ENCODE data around the gene GALE.
A peak's percentile ranks its signal among the peaks of the same experiment; 100 is the strongest.
"Not testable (repeated sequence)": the region's sequence is repeated elsewhere in the genome, so short reads cannot be mapped to it uniquely, and the experiment has no call there.

Gene GALE

DNA sequence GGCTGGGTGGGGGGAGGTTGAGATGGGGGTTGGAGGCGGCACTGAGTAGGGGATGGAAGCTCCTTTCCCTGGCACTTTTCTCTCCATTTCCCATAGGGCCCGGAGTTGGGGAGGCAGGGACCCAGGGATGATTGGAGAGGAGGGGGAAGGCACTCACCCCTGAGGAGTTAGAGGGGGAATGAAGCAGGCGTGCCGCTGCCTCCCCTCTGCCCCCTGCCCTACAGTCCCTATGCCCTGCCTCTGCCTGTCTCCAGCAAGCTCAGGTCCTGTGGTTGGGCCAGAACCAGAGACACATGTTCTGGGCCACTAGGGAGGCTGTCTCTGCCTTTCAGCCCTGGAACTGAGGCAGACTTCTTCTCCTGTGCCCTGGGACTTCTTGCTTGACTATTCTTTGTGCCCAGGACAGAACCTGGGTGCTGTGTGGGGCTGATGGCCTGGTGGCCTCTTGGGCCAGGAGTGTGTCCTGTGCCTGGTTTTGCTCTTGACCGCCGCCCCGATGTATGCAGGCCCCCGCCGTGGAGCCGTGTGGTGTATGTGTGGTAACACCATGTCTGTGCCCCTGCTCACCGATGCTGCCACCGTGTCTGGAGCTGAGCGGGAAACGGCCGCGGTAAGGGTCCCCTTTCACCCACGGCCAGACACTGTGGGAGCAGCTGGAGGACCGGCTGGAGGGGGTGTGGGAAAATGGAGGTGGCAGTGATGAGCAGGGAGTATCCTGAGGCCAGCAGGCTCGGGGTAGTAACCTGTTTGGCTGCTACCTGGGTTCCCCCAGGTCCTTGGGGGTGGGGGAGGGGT lies 8.2 kb downstream of the GALE start:
- DNase-seq (ENCODE audit: low spot score) = no peak

DNA sequence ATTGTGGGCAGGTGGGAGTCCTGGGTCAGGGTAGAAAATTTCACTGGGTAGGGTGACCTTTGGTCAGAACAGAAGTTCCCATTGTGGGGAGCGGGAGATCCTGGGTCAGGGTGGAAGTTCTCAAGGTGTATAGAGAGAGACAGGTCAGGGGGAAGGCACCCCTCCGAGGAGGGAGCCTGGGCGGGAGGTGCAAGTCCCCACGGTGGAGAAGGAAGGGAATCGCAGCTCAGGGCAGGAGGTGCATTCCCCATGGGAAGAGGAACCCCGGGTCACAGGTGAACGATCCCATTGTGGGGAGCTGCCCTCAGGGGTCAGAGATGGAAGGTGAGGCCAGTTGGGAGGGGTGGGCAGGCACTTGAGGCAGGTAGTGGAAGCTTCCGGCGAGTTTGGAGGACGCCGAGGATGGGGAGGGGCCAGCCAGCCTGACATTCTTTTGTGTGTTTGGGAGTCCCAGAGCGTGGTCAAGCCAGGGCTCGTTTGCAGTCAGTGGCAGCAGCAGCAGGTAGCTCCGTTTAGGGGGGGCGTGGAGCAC lies 9.0 kb downstream of the GALE start:
- DNase-seq (ENCODE audit: low spot score) = peak; percentile 24

DNA sequence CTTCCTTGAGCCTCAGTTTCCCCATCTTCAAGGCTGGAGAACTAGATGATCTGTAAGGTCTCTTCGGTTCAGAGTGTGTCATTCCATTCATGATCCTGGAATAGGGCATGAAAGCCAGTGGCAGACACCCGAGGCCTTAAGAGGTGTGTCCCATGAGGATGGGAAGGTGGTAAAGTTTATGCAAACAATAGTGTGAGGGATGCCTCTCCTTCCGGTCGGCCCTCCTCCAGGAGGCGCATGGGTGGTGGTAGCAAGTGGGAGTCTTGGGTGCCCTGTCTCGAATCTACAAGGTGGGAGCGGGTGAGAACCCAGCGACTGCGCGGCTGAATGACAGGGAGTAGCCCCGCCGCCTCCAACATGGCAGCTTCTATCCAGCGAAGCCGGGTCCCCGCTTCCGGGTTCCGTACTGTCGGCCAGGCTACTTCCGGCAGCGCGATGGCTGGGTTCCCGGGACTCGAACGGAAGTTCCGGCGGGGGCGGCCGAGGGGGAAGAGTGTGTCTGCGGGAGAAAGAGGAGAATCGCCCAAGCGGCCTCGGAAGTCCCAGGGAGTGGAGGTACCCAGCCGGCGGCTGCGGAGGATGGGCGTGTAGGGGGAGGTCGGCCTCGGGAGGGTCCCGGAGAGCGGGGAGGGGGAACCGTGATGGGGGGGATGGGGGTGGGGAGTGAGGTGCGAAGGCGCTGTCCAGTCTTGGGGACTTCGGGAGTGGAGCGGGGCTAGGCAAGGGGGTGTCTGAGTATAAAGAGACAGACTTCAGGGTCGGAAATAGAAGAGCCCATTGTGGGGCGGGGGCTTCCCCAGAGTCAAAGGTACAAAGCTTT lies 9.6 kb downstream of the GALE start, which contains the start of gene LYPLA2:
Gene LYPLA2, plus strand, starts transcription at position 450 of the 820 bp plus-strand sequence. CDS start 1,538 bp downstream, outside the sequence.
- DNase-seq (ENCODE audit: low spot score) = peak; percentile 82

DNA sequence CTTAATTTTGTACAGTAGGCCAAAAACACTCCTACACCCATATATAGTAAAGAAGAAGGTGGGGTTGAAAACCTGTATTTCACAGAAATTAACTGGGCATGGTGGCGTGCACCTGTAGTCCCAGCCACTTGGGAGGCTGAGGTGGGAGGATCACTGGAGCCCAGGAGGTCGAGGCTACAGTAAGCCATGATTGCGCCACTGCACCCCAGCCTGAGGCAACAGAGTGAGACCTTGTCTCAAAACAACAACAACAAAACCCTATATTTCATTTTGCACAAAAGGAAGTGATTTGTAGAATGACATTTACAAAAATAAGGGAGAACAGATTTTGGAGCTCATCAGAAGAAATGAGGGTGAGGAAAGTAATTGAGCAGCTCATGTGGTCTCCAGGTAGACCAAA lies 11.9 kb downstream of the GALE start:
- no peak for DNase-seq (ENCODE audit: low spot score)

DNA sequence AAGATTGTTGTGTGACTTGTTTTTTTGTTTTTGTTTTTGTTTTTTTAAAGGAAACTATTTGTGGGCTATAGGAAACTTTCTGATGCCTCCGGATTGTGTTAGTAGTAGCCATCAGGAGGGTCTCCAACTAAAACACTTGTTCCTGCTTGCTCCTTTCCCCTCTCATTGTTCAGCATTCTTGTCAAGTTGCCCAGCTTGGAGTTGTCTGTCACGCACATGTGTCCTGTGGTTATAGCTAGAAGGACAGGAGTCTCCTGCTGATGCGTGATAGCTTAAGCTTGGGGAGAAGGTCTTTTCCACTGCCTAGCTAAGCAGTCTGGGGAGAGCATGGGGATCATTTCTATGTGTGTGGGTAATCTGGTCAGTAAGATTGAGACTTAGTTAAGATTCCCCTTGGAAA lies 12.9 kb downstream of the GALE start:
- DNase-seq (ENCODE audit: low spot score) = no peak

DNA sequence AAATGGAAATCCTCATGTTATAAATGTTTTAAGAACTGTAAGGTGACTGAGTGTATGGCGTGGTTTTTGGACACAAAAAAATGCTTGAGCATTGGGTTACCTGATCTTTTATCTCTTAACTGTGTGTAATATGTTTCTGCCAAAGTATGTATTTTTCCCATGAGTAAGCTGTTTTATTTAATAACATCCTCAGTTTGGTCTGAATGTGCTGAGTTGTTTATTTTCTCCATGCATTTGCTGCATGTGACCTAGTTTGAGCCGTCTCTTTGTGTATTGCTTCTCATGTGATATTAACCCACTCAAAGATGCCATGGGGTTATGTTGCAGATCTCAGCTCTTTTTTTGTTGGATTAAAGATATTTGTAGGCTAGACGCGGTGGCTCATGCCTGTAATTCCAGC lies 15.7 kb downstream of the GALE start:
- no peak for DNase-seq (ENCODE audit: low spot score)

DNA sequence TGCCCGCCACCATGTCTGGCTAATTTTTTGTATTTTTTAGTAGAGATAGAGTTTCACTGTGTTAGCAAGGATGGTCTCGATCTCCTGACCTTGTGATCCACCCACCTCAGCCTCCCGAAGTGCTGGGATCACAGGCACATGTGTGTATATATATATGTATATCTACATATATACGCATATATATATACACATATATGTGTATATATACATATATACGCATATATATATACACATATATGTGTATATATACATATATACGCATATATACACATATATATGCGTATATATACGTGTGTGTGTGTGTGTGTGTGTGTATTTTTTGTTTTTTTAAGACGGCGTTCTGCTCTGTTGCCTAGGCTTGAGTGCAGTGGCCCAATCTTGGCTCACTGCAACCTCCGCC lies 17.4 kb downstream of the GALE start:
- not testable (repeated sequence) for DNase-seq (ENCODE audit: low spot score)

DNA sequence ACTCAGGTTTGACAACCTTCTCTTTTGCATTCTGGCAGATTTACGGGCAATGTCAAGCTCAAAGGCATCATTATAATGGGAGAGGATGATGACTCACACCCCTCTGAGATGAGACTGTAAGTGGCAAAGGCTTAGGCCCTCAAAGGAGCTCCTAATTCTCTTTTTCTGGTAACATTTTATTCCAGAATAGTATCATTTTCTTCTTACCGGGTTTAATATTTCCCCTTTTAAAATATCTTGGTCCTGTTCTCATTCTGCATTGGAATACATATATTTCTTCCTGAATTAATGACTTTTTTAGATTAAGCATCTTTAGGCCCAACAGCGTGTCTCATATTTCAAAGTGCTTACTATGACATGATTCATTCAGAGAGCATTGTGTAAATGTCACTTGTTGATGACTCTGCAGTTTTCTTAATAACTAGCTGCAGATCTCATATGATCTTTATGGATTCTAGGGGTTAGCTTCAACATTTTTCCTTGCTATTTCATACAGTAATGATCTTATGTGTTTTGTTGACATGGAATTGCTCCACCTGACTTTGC lies 20.7 kb downstream of the GALE start:
- DNase-seq (ENCODE audit: low spot score) = no peak

DNA sequence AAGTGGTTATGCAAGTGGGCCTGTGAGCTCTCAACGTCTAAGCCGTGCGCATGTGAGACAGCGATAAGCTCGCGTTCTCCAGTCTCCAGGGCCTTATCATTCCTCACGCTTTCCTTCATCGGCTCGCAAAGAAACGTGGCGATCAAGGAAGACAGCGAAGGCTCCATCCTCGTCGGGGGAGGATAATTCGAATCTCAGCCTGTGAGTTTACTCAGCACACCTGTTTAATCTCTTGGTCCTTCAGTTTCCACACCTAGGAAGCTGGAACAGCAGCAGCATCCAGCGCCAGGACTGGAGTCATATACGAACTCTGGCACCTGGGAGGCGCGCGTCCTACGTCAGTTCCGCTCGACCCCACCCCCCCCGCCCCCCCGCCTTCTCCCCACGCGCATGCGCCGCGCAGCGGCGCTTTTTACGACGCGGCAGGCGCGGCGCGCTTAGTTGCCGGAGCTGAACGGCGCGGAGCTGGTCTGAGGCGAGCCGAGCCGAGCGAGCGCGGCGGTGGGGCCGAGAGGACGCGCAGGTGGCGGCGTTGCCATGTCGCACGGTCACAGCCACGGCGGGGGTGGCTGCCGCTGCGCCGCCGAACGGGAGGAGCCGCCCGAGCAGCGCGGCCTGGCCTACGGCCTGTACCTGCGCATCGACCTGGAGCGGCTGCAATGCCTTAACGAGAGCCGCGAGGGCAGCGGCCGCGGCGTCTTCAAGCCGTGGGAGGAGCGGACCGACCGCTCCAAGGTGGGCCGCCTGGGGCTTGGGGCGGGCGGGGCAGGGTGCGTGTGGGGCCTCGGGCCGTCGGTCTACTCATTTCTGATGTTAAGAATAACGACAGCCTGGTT lies 22.4 kb downstream of the GALE start, which contains the start of gene PITHD1:
Gene PITHD1, plus strand, starts transcription at position 440 of the 836 bp plus-strand sequence. Its CDS starts 98 bp downstream, at position 538.
- peak; percentile 82 for DNase-seq (ENCODE audit: low spot score)

DNA sequence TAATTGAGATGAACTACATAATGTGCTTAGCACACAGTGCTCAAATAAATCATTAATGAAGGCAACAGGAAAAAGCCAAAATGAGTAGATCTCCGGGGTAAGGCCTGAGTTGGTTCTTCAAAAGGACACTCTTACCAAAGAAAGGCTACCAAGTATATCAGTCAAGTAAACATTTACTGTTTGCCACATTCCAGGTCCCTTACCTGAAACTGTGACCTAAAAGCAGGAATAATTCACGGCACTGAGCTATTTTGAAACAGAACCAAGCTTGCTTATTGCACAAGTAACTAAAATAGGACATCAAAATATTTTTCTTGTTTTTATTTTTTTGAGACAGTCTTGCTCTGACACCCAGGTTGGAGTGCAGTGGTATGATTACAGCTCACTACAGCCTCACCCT lies 24.3 kb downstream of the GALE start:
- DNase-seq (ENCODE audit: low spot score) = no peak

DNA sequence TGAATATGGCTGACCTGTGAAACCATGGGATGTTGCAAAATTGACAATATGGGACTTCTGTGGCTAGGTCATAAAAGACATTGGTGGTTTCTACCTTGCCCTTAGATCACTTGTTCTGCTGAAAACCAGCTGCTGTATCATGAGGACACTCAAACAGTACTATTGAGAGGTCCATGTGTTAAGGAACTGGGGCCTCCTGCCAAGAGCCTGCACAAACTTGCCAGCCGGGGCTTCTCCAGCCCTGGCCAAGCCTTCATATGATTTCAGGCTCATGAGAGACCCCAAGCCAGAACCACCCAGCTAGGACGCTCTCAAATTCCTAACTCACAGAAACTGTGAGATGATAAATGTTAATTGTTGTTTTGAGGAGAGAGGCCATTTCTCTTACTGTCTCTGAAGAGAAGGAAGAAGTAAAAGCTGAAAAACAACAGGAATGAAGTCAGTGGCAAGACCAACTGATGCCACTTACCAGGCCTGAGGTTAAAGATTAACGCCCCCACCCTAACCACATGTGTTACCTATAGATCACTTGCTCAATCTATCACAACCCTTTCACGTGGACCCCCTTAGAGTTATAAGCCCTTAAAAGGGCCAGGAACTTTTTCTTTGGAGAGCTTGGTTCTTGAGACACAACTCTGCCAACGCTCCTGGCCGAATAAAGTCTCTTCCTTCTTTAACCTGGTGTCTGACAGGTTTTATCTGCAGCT lies 26.2 kb downstream of the GALE start:
- DNase-seq (ENCODE audit: low spot score) = no peak

DNA sequence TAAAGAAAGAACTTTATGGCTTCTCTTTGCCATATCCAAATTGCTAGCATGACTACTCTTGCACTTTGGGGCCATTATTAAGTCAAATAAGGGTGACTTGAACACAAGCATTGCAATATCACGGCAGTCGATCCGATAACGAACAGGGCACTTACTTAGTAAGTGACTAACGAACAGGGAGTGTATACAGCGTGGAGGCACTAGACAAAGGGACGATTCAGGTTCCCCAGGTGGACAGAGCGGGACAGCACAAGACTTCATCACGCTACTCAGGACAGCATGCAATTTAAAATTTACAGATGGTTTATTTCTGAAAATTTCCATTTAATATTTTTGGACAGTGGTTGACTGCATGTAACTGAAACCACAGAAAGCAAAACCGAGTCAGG lies 27.7 kb downstream of the GALE start:
- DNase-seq (ENCODE audit: low spot score) = no peak

DNA sequence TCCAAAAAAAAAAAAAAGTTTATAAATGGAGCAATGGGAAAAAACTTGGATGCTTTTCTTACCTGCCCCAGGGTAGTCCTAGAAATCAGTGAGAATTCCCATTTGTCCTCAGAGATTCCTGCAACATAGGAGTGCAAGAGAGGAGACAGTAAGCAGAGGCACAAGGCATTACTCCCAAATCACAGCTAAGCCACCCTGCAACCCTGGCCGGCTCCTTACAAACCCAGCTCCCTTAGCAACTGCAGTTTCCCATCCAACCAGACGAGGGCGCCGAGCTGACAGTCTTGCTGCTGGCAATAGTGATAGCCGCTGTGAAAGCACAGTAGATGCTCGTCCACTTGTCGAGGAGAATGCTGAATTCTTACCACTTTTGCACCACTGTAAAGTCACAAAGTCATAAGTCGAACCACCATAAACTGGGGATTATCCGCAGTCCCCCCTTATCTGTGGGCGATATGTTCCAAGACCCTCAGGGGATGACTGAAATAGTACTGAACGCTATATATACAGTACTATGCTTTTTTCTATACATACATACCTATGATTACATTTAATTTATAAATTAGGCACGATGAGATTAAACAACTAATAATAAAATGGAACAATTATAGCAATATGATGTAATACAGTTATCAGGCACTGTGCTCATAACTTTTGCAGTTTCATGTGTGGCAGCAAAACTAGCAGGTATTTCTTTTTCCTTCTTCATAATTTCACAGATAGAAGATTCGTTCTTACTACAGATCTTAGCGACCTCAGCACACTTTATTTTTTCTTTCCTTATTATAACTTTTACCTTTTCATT lies 28.3 kb downstream of the GALE start:
- DNase-seq (ENCODE audit: low spot score) = peak; percentile 82

DNA sequence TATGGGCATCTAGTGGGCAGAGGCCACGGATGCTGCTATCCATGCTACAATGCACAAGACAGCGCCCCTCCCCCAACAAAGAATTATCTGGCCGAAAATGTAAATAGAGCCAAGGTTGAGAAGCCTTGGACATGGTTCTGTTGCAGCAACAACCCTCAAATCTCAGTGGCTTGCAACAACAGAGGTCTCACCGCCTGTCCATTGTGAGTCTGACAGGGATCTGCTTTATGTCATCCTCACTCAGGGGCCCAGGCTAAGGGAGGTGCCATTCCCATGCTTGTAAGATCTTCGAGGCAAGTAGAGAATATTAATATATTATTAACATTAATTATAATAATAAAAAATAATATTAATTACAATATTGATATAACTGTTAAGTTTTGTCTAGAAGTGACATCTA lies 31.8 kb downstream of the GALE start:
- DNase-seq (ENCODE audit: low spot score) = no peak

DNA sequence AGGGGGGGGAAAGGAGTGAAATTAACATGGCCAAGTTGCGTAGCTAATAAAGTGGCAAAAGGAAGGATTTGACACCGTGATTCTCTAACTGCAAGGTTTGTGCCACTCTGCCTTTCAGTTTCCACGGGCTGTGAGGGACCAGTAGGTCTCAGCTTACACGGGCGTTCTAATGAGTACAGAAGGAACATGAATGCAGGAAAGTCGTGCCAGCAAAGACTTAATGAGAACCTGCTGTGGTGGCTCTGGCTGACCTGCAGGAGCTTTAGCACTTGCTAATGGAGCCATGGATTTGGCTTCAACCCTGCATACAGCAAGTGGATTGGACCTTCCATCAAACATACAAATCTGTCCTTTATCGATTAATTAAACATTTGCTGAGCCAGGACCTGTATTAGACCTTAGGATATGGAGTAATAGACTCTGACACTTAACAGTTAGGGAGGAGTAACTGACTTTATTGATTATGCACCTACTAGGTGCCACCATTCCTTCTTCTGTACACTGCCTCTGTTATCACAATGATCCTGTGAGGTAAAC lies 37.4 kb downstream of the GALE start:
- DNase-seq (ENCODE audit: low spot score) = no peak

DNA sequence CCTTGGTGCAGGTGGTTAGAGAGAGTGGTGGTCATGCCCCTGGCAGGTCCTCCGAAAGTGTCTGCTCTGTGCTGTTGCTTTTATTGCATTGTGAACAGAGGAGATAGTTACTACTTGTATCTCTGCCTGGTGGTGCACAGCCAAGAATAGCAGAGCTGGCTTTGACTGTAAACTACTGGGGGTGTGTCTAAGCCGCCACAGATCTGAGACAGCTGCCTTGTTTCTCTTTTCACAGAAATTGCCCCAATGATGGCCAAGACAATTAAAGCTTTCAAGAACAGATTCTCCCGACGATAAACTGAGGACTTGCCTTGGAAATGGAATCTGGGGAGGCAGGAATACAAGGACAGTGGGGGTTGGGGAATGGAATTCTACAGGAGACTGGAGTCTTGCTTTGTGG lies 41.3 kb downstream of the GALE start:
- DNase-seq (ENCODE audit: low spot score) = no peak

DNA sequence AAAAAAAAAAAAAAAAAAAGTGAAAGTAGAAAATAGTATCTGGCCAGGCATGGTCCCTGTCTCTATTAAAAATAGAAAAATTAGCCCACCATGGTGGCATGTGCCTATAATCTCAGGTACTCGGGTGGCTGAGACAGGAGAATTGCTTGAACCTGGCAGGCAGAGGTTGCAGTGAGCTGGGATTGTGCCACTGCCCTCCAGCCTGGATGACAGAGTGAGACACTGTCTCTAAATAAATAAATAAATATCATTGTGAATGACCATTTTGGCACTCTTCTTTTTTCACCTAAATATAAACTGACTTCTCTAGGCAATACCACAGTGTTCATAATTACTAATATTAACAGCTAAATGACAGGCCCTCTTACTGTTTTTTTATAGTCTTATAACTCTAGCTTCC lies 42.7 kb downstream of the GALE start:
- DNase-seq (ENCODE audit: low spot score) = no peak

DNA sequence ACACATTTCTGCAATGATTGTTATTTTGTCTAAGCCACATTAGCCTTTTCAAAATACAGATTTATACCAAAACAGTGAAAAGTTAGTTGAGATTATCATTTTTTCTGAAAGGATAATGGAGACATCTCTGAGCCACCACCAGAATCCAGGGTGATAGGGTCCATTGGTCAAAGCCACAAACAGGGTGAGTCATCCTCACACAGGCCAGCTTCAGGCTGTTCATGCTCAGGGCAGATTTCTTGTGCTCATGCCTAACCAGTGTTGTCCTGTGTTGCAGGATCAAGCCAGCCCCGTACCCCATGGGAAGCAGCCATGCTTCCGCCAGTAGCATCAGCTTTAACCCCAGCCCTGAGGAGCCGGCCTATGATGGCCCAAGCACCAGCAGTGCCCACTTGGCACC lies 43.9 kb downstream of the GALE start:
- no peak for DNase-seq (ENCODE audit: low spot score)

DNA sequence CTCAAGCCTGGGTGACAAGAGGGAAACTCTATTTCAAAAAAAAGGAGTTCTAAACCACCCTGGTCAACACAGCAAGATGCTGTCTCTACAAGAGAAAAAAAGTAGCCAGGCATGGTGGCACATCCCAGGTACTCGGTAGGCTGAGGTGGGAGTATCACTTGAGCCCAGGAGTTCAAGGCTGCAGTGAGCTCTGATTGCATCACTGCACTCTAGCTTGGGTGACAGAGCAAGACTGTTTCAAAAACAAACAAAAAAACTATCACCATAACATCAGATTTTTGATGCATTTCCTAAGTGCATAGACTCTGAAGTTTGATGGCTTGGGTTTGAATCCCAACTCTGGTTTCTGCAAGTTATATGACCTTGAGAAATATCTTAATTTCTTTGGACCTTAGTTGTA lies 47.6 kb downstream of the GALE start:
- no peak for DNase-seq (ENCODE audit: low spot score)

DNA sequence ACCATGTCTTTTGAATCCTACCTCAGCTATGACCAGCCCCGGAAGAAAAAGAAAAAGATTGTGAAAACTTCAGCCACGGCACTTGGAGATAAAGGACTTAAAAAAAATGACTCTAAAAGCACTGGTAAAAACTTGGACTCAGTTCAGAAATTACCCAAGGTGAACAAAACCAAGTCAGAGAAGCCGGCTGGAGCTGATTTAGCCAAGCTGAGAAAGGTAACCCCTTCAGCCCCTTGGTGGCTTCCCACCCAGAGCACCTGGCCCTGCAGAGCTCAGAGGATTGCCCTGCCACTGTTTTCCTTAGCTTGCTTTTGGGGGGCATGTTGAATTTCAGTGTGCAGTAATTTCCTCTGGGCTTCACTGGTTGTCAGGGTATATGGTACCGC lies 48.7 kb downstream of the GALE start:
- no peak for DNase-seq (ENCODE audit: low spot score)

All from CD4-positive, alpha-beta T cell treated with Interleukin-6 at 100 ng/mL for 8 hours (primary cell).